HepG2 (cell line): Measurements from ENCODE around the gene MEGF11. TPM values are rescaled to one million over a fixed set of nuclear protein-coding genes. Genes with fewer than 3 reads are reported as not detected.

ENCODE experiments used
- ATAC-seq: fragments of 200-7000 bp; cut with Tn5 transposase; 3 replicates; pipeline ENCODE4 v1.9.1; 2020; ENCODE audit warnings: mild to moderate bottlenecking, moderate library complexity
- BruUV-seq: library from RNA; stranded (reverse); fragments of 400-500 nt; replicated peaks from 2 replicates; lab custom pipeline; 2021; lab: Mats Ljungman, UMichigan
- CTCF ChIA-PET: fragments of 300-600 bp; formaldehyde crosslinking; extraction: SDS; loops from one replicate; lab custom pipeline; 2021; ENCODE audit warnings: low total read pairs, inconsistent platforms, low intra/inter-chr PET ratio; lab: Yijun Ruan, JAX
- POLR2A ChIA-PET: fragments of 350-600 bp; sonication (Branson Sonifier 250); formaldehyde crosslinking; loops from one replicate; lab custom pipeline; 2020; ENCODE audit warnings: antibody characterized with exemption, inconsistent platforms; lab: Yijun Ruan, JAX
- DNase-seq: peaks from one replicate; pipeline ENCODE4 v3.0.0-alpha.2; 2015; ENCODE audit warnings: low spot score
- FAIRE-seq: peaks from 3 replicates; lab custom pipeline; 2011; peaks lifted over from hg19 to GRCh38; lab: Jason Lieb, UNC
- H2AFZ ChIP-seq: one replicate; pipeline ENCODE4 v1.6.1; 2011; ENCODE audit warnings: low read length, inconsistent platforms
- H3K27ac ChIP-seq: fragments of 300-600 bp; 3 replicates; pipeline ENCODE4 v1.8.0; 2011; ENCODE audit warnings: mixed run types, mild to moderate bottlenecking, mixed read lengths, low read length, inconsistent platforms; ENCODE audit not compliant: insufficient read depth; ENCODE audit errors: extremely low read length
- H3K27me3 ChIP-seq, 2 experiments: fragments of 200-600 bp in 1 of 2; 2 replicates in 1 of 2; 3 replicates in 1 of 2; pipeline versions ENCODE4 v1.6.0 to v1.8.0; 2011; ENCODE audit warnings: low read length in 2 of 2, mild to moderate bottlenecking in 2 of 2, moderate library complexity in 2 of 2, inconsistent platforms in 1 of 2; ENCODE audit not compliant: insufficient read depth in 2 of 2, control insufficient read depth in 1 of 2
- H3K36me3 ChIP-seq, 2 experiments: fragments of 200-600 bp in 1 of 2; replicated peaks in 1 of 2; 2 replicates in 1 of 2; 3 replicates in 1 of 2; pipeline versions ENCODE4 v1.5.1 to v1.8.0; 2011; ENCODE audit warnings: low read length in 2 of 2, inconsistent platforms in 1 of 2; ENCODE audit not compliant: insufficient read depth in 2 of 2, control insufficient read depth in 1 of 2
- H3K4me1 ChIP-seq: 2 replicates; pipeline ENCODE4 v1.5.1; 2012; ENCODE audit warnings: low read length, inconsistent platforms; ENCODE audit not compliant: insufficient read depth
- H3K4me2 ChIP-seq: 2 replicates; pipeline ENCODE4 v1.6.0; 2011; ENCODE audit warnings: low read depth, low read length, inconsistent platforms
- H3K4me3 ChIP-seq, 3 experiments: fragments of 200-600 bp in 1 of 3; sonication (generic), shearing (Covaris generic) in 1 of 3; replicated peaks in 1 of 3; 2 replicates each; pipeline ENCODE4 v1.5.1; 2011 to 2016; ENCODE audit warnings: low read length in 3 of 3, inconsistent platforms in 2 of 3, low read depth in 2 of 3, mild to moderate bottlenecking in 2 of 3, control low read depth in 1 of 3, mixed read lengths in 1 of 3; ENCODE audit not compliant: insufficient read depth in 1 of 3
- H3K79me2 ChIP-seq: one replicate; pipeline ENCODE4 v1.6.1; 2011; ENCODE audit warnings: low read length, inconsistent platforms; ENCODE audit not compliant: insufficient read depth
- H3K9ac ChIP-seq: 2 replicates; pipeline ENCODE4 v1.6.0; 2011; ENCODE audit warnings: mild to moderate bottlenecking, low read depth, low read length, inconsistent platforms; ENCODE audit not compliant: insufficient read depth
- H3K9me3 ChIP-seq: 2 replicates; pipeline ENCODE4 v1.5.1; 2012; ENCODE audit warnings: mild to moderate bottlenecking, low read length
- H4K20me1 ChIP-seq: 2 replicates; pipeline ENCODE4 v1.6.0; 2011; ENCODE audit warnings: inconsistent platforms, mild to moderate bottlenecking, low read length, moderate library complexity; ENCODE audit not compliant: insufficient read depth
- AKAP8 ChIP-seq: sonication (generic); formaldehyde crosslinking; IDR thresholded peaks from 2 replicates; pipeline ENCODE4 v1.5.1; 2020; ENCODE audit warnings: mild to moderate bottlenecking, missing genetic modification reagents
- ARNT ChIP-seq: fragments of 450-650 bp; IDR thresholded peaks from 2 replicates; pipeline ENCODE4 v1.6.1; 2017
- BORCS8-MEF2B ChIP-seq: sonication (generic); formaldehyde crosslinking; IDR thresholded peaks from 2 replicates; pipeline ENCODE4 v1.8.0; 2022; ENCODE audit warnings: mild to moderate bottlenecking, missing genetic modification reagents
- CSRNP2 ChIP-seq: sonication (generic); formaldehyde crosslinking; conservative IDR thresholded peaks from 2 replicates; pipeline ENCODE4 v1.8.0; 2022; ENCODE audit warnings: low read depth, missing genetic modification reagents
- ETV6 ChIP-seq: sonication (generic); formaldehyde crosslinking; conservative IDR thresholded peaks from 2 replicates; pipeline ENCODE4 v1.4.0; 2020; ENCODE audit warnings: missing genetic modification reagents
- GTF3A ChIP-seq: sonication (generic); formaldehyde crosslinking; conservative IDR thresholded peaks from 2 replicates; pipeline ENCODE4 v1.4.0; 2020; ENCODE audit warnings: mild to moderate bottlenecking, missing genetic modification reagents
- HOXA5 ChIP-seq: sonication (generic); formaldehyde crosslinking; IDR thresholded peaks from 2 replicates; pipeline ENCODE4 v1.4.0; 2020; ENCODE audit warnings: missing genetic modification reagents
- NONO ChIP-seq, 2 experiments: fragments of 450-650 bp in 1 of 2; sonication (generic) in 1 of 2; formaldehyde crosslinking in 1 of 2; IDR thresholded peaks in 1 of 2; conservative IDR thresholded peaks in 1 of 2; 2 replicates each; pipeline versions ENCODE4 v1.6.1 to v1.8.0; 2017 to 2022; ENCODE audit warnings: mild to moderate bottlenecking in 1 of 2, missing genetic modification reagents in 1 of 2, moderate library complexity in 1 of 2
- ZFP37 ChIP-seq: sonication (generic); formaldehyde crosslinking; IDR thresholded peaks from 2 replicates; pipeline ENCODE4 v1.4.0; 2020; ENCODE audit warnings: missing genetic modification reagents, borderline replicate concordance
- ZFP91 ChIP-seq: sonication (generic); formaldehyde crosslinking; IDR thresholded peaks from 2 replicates; pipeline ENCODE4 v1.9.0; 2022; ENCODE audit warnings: missing genetic modification reagents, mild to moderate bottlenecking, borderline replicate concordance
- ZNF142 ChIP-seq: sonication (generic); formaldehyde crosslinking; IDR thresholded peaks from 2 replicates; pipeline ENCODE4 v1.4.0; 2020; ENCODE audit warnings: missing genetic modification reagents
- ZNF207 ChIP-seq: fragments of 450-650 bp; IDR thresholded peaks from 2 replicates; pipeline ENCODE4 v1.6.1; 2016; ENCODE audit warnings: antibody characterized with exemption, borderline replicate concordance
- ZNF501 ChIP-seq: sonication (generic); formaldehyde crosslinking; IDR thresholded peaks from 2 replicates; pipeline ENCODE4 v1.5.1; 2020; ENCODE audit warnings: mild to moderate bottlenecking, moderate library complexity, missing genetic modification reagents
- ZNF510 ChIP-seq: sonication (generic); formaldehyde crosslinking; IDR thresholded peaks from 2 replicates; pipeline ENCODE4 v1.4.0; 2020; ENCODE audit warnings: low read depth, mild to moderate bottlenecking, missing genetic modification reagents
- WGBS: methylation state at CpG from one replicate; pipeline ENCODE4 v1.1.6; 2017; ENCODE audit warnings: low lambda C conversion rate; 5-methylcytosine and 5-hydroxymethylcytosine counted together
- in situ Hi-C: cut with HindIII; loops from 2 replicates; pipeline ENCODE4 v1.10.0; 2017; ENCODE audit warnings: low pct_unique_long_range_greater_than_20kb; ENCODE audit not compliant: extremely low pct_ligation_motif_present
- intact Hi-C: fragments of 100-400 bp; cut with micrococcal nuclease; formaldehyde crosslinking; loops from one replicate; pipeline ENCODE4 v1.10.0; 2022; ENCODE audit not compliant: unreplicated experiment
- polyA plus RNA-seq, 8 experiments: library from polyadenylated mRNA; depleted of rRNA in 3 of 8; stranded (reverse) in 7 of 8; unstranded in 1 of 8; fragments of >200 nt; fragmentation: Illumina TruSeq in 4 of 8; extraction: Trizol in 4 of 8; gene quantifications; 2 replicates each; pipeline versions ENCODE4 v1.2.1 to v1.2.3, GENCODE V29; 2011 to 2016; ENCODE audit warnings: low read depth in 4 of 8, missing spikeins in 1 of 8, mixed read lengths in 1 of 8; ENCODE audit not compliant: insufficient read depth in 1 of 8
- total RNA-seq, 5 experiments: library from RNA; depleted of rRNA; stranded (reverse); fragments of >200 nt; fragmentation: Illumina TruSeq; extraction: Trizol; gene quantifications; 2 replicates each; pipeline ENCODE4 v1.2.3, GENCODE V29; 2016; ENCODE audit warnings: low read depth in 1 of 5

MEGF11 gene
- total and polyA plus RNA-seq, 2 of the 13 experiments (the other 11 are each of a cell fraction or from before 2014, with no cell fraction given) = not detected

GRCh38 chr15:66138096-66138783 lies 115.3 kb downstream of the MEGF11 start (continued):
- TF ChIP-seq ZNF142 (no peak), ARNT (no peak)
- TF ChIP-seq, all 625 proteins: peak for 0

GRCh38 chr15:66136948-66137347 lies 116.6 kb downstream of the MEGF11 start:
- H3K9me3 ChIP-seq = no peaks in the 10 kb centered on the region
- DNase-seq (no peak), ATAC-seq (no peak), FAIRE-seq (no peak)
- WGBS = 8% methylated on average over 2 of the region's 2 CpGs
- intact Hi-C loops (no loop called here), in situ Hi-C loops (no loop called here)
- POLR2A ChIA-PET = no interaction called here
- no peak overlapping the region for H3K9ac ChIP-seq
- H2AFZ ChIP-seq = no peak overlapping the region
- H4K20me1 ChIP-seq = no peaks in the 10 kb centered on the region
- CTCF ChIA-PET = no interaction called here
- no peak overlapping the region for H3K27ac ChIP-seq
- peaks cover 7 to 48% of the 10 kb centered on the region in 2 experiments for H3K27me3 ChIP-seq
- no peak overlapping the region for H3K4me3 ChIP-seq
- H3K4me1 ChIP-seq = no peaks in the 10 kb centered on the region
- no peak overlapping the region for H3K4me2 ChIP-seq
- no peaks in the 10 kb centered on the region for H3K36me3 ChIP-seq
- H3K79me2 ChIP-seq = no peaks in the 10 kb centered on the region
- no TSS peak for BruUV-seq
- TF ChIP-seq ZNF501 (CRISPR knock-in tag) = no peak
- TF ChIP-seq GTF3A (CRISPR knock-in tag) = no peak
- no peak for TF ChIP-seq ZFP37 (CRISPR knock-in tag)
- TF ChIP-seq BORCS8-MEF2B (CRISPR knock-in tag) = no peak
- no peak for TF ChIP-seq AKAP8 (CRISPR knock-in tag)
- no peak for TF ChIP-seq ZFP91
- TF ChIP-seq ZNF510 = no peak
- no peak for TF ChIP-seq ZNF207
- no peak for TF ChIP-seq NONO (IDR thresholded peaks at IDR 0.05)
- TF ChIP-seq NONO (CRISPR knock-in tag; conservative IDR thresholded peaks at IDR 0.05) = no peak
- TF ChIP-seq CSRNP2 (CRISPR knock-in tag) = no peak
- no peak for TF ChIP-seq ETV6 (CRISPR knock-in tag)
- no peak for TF ChIP-seq HOXA5 (CRISPR knock-in tag)
